CD14-positive monocyte (primary cell): ENCODE results near the gene PYHIN1. TPM values are rescaled to one million over a fixed set of nuclear protein-coding genes. Genes with fewer than 3 reads are reported as not detected.

Experiments
- DNase-seq, 3 donors: peaks; one replicate each; pipeline ENCODE4 v3.0.0-alpha.2; 2011 to 2022
- H2AFZ ChIP-seq: 2 replicates; pipeline ENCODE4 v1.6.0; 2012; ENCODE audit warnings: mild to moderate bottlenecking, low read depth, low read length, inconsistent platforms; ENCODE audit not compliant: insufficient read depth, poor library complexity, severe bottlenecking
- H3K27ac ChIP-seq, 2 donors: 1 replicate in 1 of 2; 2 replicates in 1 of 2; pipeline ENCODE4 v1.5.1; 2012 to 2013; ENCODE audit warnings: low read length in 2 of 2, control low read depth in 1 of 2, inconsistent platforms in 1 of 2, low read depth in 1 of 2, mild to moderate bottlenecking in 1 of 2
- H3K27me3 ChIP-seq, 2 donors: one replicate each; pipeline versions ENCODE4 v1.6.0 to v1.6.1; 2011 to 2013; ENCODE audit warnings: low read length in 2 of 2; ENCODE audit not compliant: control insufficient read depth in 2 of 2, insufficient read depth in 2 of 2
- H3K36me3 ChIP-seq, 2 donors: replicated peaks in 1 of 2; 1 replicate in 1 of 2; 2 replicates in 1 of 2; pipeline versions ENCODE4 v1.5.1 to v1.6.1; 2012 to 2013; ENCODE audit warnings: low read length in 2 of 2, control low read depth in 1 of 2, inconsistent platforms in 1 of 2, mild to moderate bottlenecking in 1 of 2; ENCODE audit not compliant: insufficient read depth in 2 of 2, control insufficient read depth in 1 of 2
- H3K4me1 ChIP-seq, 2 donors: 1 replicate in 1 of 2; 2 replicates in 1 of 2; pipeline versions ENCODE4 v1.5.1 to v1.6.1; 2012 to 2013; ENCODE audit warnings: low read length in 2 of 2, control low read depth in 1 of 2, inconsistent platforms in 1 of 2, mild to moderate bottlenecking in 1 of 2, moderate library complexity in 1 of 2; ENCODE audit not compliant: insufficient read depth in 2 of 2, control insufficient read depth in 1 of 2
- H3K4me2 ChIP-seq: replicated peaks from 2 replicates; pipeline ENCODE3; 2012; ENCODE audit warnings: low read length, moderate library complexity, mild to moderate bottlenecking; ENCODE audit not compliant: poor library complexity, severe bottlenecking; ENCODE audit errors: extremely low read depth
- H3K4me3 ChIP-seq, 3 experiments: fragments of 200-600 bp in 1 of 3; sonication (generic) in 1 of 3; replicated peaks in 1 of 3; 1 replicate in 2 of 3; 2 replicates in 1 of 3; pipeline ENCODE4 v1.5.1; 2011 to 2013; ENCODE audit warnings: low read length in 3 of 3, mild to moderate bottlenecking in 3 of 3, control low read depth in 2 of 3, low read depth in 2 of 3, inconsistent platforms in 1 of 3, moderate library complexity in 1 of 3
- H3K79me2 ChIP-seq: 2 replicates; pipeline ENCODE4 v1.6.0; 2012; ENCODE audit warnings: mild to moderate bottlenecking, control low read depth, inconsistent platforms, low read length, moderate library complexity; ENCODE audit not compliant: insufficient read depth
- H3K9ac ChIP-seq: 2 replicates; pipeline ENCODE4 v1.6.0; 2017; ENCODE audit warnings: low read length, mild to moderate bottlenecking; ENCODE audit not compliant: insufficient read depth, poor library complexity, severe bottlenecking
- H3K9me3 ChIP-seq, 2 donors: replicated peaks in 1 of 2; 1 replicate in 1 of 2; 2 replicates in 1 of 2; pipeline versions ENCODE4 v1.5.1 to v1.6.1; 2012 to 2013; ENCODE audit warnings: low read length in 2 of 2, control low read depth in 1 of 2; ENCODE audit not compliant: control insufficient read depth in 1 of 2, insufficient read depth in 1 of 2
- H4K20me1 ChIP-seq: 2 replicates; pipeline ENCODE4 v1.6.0; 2012; ENCODE audit warnings: mild to moderate bottlenecking, low read length, control low read depth, moderate library complexity; ENCODE audit not compliant: insufficient read depth
- H3K27ac Mint-ChIP-seq, 7 donors: one replicate each; pipeline ENCODE4 v1.8.0; 2020; ENCODE audit warnings: mild to moderate bottlenecking in 7 of 7, mixed read lengths in 7 of 7, moderate library complexity in 6 of 7, inconsistent platforms in 2 of 7
- H3K27me3 Mint-ChIP-seq, 3 donors: one replicate each; pipeline ENCODE4 v1.8.0; 2021 to 2022; ENCODE audit warnings: low read depth in 3 of 3, mild to moderate bottlenecking in 3 of 3, mixed read lengths in 3 of 3, moderate library complexity in 3 of 3, inconsistent platforms in 1 of 3
- H3K36me3 Mint-ChIP-seq, 2 donors: one replicate each; pipeline ENCODE4 v1.8.0; 2020; ENCODE audit warnings: mixed read lengths in 2 of 2, inconsistent platforms in 1 of 2, mild to moderate bottlenecking in 1 of 2
- H3K4me1 Mint-ChIP-seq: one replicate; pipeline ENCODE4 v1.8.0; 2020; ENCODE audit warnings: mild to moderate bottlenecking, mixed read lengths
- H3K4me3 Mint-ChIP-seq, 2 donors: one replicate each; pipeline ENCODE4 v1.8.0; 2020; ENCODE audit warnings: mild to moderate bottlenecking in 2 of 2, mixed read lengths in 2 of 2, moderate library complexity in 1 of 2
- H3K9me3 Mint-ChIP-seq, 7 donors: one replicate each; pipeline ENCODE4 v1.8.0; 2020 to 2022; ENCODE audit warnings: mixed read lengths in 7 of 7, mild to moderate bottlenecking in 6 of 7, moderate library complexity in 6 of 7, inconsistent platforms in 2 of 7
- WGBS: methylation state at CpG from one replicate; pipeline ENCODE4 v1.1.5; 2013; ENCODE audit warnings: missing lambda C conversion rate; ENCODE audit not compliant: insufficient coverage; 5-methylcytosine and 5-hydroxymethylcytosine counted together
- intact Hi-C, 2 donors: fragments of 100-400 bp; cut with micrococcal nuclease; formaldehyde crosslinking; loops; one replicate each; pipeline versions ENCODE4 v1.15.0 to v1.15.1; 2023
- polyA plus RNA-seq, 3 donors: library from polyadenylated mRNA; depleted of rRNA in 1 of 3; unstranded in 2 of 3; stranded (reverse) in 1 of 3; fragments of 300-500 nt in 2 of 3; fragments of >200 nt in 1 of 3; fragmentation: Illumina TruSeq in 2 of 3; gene quantifications; 1 replicate in 2 of 3; 2 replicates in 1 of 3; pipeline ENCODE4 v1.2.3, GENCODE V29; 2012 to 2021
- TF ChIP-seq, protein P1 (sequence below): fragments of 200-600 bp; IDR thresholded peaks from one replicate; pipeline ENCODE4 v1.8.0; 2022; ENCODE audit warnings: antibody characterized with exemption, mild to moderate bottlenecking

PYHIN1 gene
- polyA plus RNA-seq, 3 donors, result 0.15 to 0.44 TPM; not detected in 1

DNA sequence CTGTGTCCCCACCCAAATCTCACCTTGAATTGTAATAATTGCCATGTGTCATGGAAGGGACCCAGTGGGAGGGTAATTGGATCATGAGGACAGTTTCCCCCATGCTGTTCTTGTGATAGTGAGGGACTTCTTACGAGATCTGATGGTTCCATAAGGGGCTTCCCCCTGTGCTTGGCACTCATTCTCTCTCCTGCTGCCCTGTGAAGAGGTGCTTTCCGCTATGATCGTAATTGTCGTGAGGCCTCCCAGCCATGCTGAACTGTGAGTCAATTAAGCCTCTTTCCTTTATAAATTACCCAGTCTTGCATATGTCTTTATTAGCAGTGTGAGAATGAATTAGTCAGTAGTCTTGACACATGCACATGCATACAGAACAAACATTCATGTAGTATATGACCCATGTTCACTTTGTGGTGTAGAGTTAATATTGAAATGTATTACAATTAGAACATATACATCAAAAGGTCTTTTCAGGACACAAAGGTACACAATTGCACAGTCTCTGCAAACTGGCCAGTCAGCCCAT lies 61.5 kb downstream of the PYHIN1 start:
- Histone ChIP-seq H3K4me3 (no peak overlapping the region), H4K20me1 (no peaks in the 10 kb centered on the region), H3K27me3 (no peaks in the 10 kb centered on the region), H3K9me3 (peaks cover 0 to 15% of the 10 kb centered on the region in 2 donors), H3K4me1 (no peaks in the 10 kb centered on the region), H3K9ac (no peak overlapping the region), H3K4me2 (no peak overlapping the region), H3K27ac (no peak overlapping the region), H3K79me2 (no peaks in the 10 kb centered on the region), H3K36me3 (no peaks in the 10 kb centered on the region), H2AFZ (no peak overlapping the region)
- Mint-ChIP-seq H3K4me1 (no peaks in the 10 kb centered on the region), H3K27me3 (peaks cover 0 to 4% (median 0%) of the 10 kb centered on the region in 3 donors), H3K4me3 (no peak overlapping the region), H3K9me3 (peaks cover 10 to 23% (median 13%) of the 10 kb centered on the region in 7 donors), H3K27ac (no peak overlapping the region), H3K36me3 (peaks cover 0 to 8% of the 10 kb centered on the region in 2 donors)
- TF ChIP-seq, protein P1, sequence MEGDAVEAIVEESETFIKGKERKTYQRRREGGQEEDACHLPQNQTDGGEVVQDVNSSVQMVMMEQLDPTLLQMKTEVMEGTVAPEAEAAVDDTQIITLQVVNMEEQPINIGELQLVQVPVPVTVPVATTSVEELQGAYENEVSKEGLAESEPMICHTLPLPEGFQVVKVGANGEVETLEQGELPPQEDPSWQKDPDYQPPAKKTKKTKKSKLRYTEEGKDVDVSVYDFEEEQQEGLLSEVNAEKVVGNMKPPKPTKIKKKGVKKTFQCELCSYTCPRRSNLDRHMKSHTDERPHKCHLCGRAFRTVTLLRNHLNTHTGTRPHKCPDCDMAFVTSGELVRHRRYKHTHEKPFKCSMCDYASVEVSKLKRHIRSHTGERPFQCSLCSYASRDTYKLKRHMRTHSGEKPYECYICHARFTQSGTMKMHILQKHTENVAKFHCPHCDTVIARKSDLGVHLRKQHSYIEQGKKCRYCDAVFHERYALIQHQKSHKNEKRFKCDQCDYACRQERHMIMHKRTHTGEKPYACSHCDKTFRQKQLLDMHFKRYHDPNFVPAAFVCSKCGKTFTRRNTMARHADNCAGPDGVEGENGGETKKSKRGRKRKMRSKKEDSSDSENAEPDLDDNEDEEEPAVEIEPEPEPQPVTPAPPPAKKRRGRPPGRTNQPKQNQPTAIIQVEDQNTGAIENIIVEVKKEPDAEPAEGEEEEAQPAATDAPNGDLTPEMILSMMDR, result no peak
- intact Hi-C loops, result no loop called here
- WGBS, result 100% methylated on average over 2 of the region's 4 CpGs
- no peak for DNase-seq

DNA sequence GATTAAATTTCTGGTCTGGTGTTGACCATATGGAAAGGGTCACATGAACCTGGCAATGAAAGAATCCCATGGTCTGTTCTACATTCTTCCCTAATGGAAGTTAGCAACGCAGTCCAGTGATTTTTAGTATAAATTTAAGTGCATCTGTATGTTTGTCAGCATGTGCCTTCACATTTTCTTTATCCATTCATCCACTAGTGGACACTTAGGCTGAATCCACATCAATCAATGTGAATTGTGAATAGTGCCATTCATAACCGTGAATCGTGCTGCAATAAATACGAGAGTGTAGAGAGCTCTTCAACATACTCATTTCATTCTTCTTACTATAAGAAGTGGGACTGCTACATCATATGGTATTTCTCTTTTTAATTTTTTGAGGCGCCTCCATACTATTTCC lies 65.6 kb downstream of the PYHIN1 start:
- H3K4me1 ChIP-seq, result peaks cover 4 to 9% of the 10 kb centered on the region in 2 donors
- H3K27ac ChIP-seq, result no peak overlapping the region
- H3K4me2 ChIP-seq, result no peak overlapping the region
- TF ChIP-seq, protein P1, result no peak
- no peak overlapping the region for H2AFZ ChIP-seq
- no peaks in the 10 kb centered on the region for H4K20me1 ChIP-seq
- no peaks in the 10 kb centered on the region for H3K27me3 ChIP-seq
- intact Hi-C loops, result loop anchor here in 1 of 2 donors (5.0 kb wide), 1 partner anchor 200 kb away; no protein-coding TSS in a partner anchor
- H3K36me3 ChIP-seq, result no peaks in the 10 kb centered on the region
- no peak overlapping the region for H3K4me3 Mint-ChIP-seq
- H3K27me3 Mint-ChIP-seq, result peaks cover 0 to 2% (median 0%) of the 10 kb centered on the region in 3 donors
- H3K4me1 Mint-ChIP-seq, result peaks cover 13% of the 10 kb centered on the region
- no peak overlapping the region for H3K9ac ChIP-seq
- DNase-seq, result no peak
- no peaks in the 10 kb centered on the region for H3K36me3 Mint-ChIP-seq
- H3K27ac Mint-ChIP-seq, result no peak overlapping the region
- H3K9me3 Mint-ChIP-seq, result peaks cover 2 to 8% (median 6%) of the 10 kb centered on the region in 7 donors
- no CpG with 5 or more reads among the region's 5 CpGs for WGBS
- no peaks in the 10 kb centered on the region for H3K79me2 ChIP-seq
- no peak overlapping the region for H3K4me3 ChIP-seq
- H3K9me3 ChIP-seq, result peaks cover 0 to 6% of the 10 kb centered on the region in 2 donors
